Measurements from ENCODE around the gene NKTR.

DNA sequence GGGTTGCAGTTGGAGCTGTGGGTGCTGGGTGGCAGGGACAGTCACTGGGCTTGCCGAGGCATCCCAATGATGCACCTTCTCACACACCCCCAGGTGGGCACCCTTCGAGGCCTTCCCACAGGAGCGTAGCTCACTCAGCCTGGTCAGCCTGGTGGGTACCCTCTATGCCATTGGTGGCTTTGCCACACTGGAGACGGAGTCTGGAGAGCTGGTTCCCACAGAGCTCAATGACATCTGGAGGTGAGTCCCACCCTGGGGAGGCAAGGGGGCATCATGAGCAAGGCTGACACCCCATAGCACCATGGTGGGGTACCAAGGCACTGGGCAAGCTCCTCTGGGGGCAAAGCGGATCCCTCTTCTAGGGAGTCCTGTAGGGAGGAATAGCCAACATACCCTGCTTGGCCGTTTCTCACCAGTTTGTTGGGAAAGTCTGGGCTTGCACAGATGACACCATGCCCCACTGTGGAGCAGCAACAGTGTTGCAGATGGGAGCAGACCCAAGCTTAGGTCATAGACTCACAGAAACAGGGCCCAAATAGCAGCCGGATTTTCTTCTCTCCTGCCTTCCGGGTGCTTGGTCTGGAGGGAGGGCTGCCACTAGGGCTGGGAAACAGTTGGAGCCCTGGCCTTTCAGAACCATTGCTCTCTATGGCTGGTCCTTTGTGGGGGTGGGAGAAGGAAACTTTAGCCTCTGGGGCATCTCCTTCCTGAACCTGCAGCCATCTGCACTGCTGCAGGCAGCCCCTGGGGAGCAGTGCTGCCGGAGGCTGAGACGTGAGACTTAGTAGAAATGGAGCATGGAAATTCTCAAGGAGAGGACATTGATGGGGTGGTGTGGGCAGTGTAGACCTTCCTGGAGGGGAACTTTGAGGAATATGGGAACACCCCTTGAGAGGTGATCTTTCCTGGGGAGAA, 90.5 kb downstream of the NKTR start:
- TF ChIP-seq CTCF (IDR thresholded peaks at IDR 0.05) (no peak), POLR2AphosphoS5 (IDR thresholded peaks at IDR 0.05) (no peak)

All from upper lobe of left lung (tissue), 4 donors.